Activated CD4-positive, alpha-beta T cell treated with anti-CD3 and anti-CD28 coated beads, Interleukin-2, amount 50 U/mL, for 1 hour (primary cell): Measurements from ENCODE around the gene MEGF9.
A peak's percentile ranks its signal among the peaks of the same experiment; 100 is the strongest.

Experiments used
- DNase-seq: peaks from one replicate; pipeline ENCODE4 v3.0.0-alpha.2; 2020

Gene MEGF9

DNA sequence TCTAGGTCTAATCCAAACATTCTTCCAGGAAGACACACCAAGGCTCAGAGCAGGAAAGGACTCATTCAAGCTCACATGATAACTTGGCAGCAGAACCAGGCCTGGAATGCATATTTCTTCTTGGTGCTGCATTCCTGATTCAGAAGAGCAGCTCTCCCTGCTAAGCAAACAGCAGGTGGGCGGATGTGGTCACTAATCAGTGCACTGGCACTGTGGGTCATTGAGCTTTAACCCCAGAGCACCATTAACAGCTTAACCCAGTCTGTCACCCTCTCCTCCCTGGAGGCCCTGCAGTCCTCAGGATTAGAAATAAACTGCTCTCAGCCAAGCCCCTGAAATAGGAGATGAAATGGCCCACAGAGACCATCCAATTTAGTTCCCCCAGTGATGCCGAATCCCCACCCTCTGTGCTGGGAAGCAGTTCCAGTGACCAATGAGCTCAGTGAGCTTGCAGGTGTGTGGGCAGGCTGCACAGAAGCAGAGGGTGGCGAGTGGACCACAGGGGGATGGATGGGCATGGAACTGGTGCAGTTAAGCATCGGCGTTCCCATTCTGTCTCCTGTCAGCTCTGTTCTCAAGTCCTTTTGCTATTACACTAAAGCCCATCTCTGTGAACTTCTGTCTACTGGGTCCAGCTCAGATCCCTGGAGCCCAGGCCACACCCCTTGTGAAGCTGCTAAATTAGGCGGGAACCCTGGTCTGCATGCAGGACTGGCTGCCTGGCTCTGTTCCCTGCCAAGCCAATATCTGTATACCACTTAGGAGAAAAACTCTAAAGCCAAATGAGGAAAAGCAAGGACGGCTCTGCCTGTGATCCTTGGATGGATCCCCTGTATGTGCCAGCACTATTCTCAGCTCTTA is 16.6 kb upstream of the MEGF9 start:
- DNase-seq, result no peak

GRCh38 chr9:120729791-120730241 is 15.5 kb upstream of the MEGF9 start:
- no peak for DNase-seq

DNA sequence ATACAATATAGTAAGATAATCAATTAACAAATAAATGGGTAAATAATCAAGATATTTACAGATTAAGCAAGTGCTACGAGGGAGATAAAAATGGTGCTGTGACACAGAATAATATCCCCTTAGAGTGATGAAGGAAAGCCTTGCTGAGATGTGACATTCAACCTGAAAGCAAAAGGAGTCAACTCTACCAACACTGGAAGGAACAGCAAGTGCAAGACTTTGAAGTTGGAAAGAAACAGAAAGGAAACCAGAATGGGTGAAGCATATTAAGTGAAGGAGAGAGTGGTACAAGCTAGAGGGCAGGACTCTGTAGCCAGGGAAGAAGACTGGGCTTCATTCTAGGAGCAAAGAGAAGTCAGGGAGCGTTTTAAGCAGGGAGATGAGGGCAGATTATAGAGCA is 12.2 kb upstream of the MEGF9 start:
- DNase-seq, result no peak

DNA sequence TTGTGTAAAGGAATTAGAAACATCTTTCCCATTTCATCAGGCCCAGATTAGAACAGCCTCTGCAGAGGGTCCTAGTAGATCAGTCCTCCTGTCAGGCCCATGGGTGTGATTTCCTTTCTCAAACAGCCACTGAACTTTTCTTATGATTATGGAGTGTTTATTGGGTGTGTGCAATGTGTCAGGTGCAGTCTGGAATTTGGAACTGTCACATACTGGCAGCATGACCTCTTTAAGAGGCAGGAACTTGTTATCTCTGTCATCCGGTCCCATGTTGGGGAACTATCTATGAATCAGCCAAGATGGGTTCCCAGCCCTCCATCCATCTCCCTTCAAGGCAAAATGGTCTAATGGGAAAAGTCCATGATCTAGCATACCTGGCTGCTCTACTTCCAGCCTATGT is 11.6 kb upstream of the MEGF9 start:
- no peak for DNase-seq

- DNase-seq, result no peak
Measured at GRCh38 chr9:120724757-120725400, 10.6 kb upstream of the MEGF9 start.

DNA sequence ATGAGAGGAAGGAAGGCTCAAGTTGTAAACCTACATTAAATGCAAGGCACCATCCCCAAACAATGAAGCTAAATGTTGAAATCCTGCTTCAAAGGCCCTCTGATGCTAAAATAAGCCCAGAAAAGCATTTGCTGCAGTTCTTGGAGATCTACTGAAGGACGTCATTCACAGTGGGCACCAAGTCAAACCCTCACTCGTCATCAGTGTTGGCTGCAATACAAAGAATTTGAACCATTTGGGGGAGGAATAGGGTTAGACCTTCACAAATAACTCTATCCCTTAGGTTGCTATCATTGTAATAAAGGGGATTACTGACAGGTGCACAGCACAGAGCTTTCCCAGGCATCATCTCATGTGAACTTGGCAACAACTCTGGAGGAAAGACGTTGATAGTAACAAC is 9.3 kb upstream of the MEGF9 start:
- DNase-seq, result no peak

GRCh38 chr9:120720404-120720803 is 6.1 kb upstream of the MEGF9 start:
- DNase-seq, result no peak

DNA sequence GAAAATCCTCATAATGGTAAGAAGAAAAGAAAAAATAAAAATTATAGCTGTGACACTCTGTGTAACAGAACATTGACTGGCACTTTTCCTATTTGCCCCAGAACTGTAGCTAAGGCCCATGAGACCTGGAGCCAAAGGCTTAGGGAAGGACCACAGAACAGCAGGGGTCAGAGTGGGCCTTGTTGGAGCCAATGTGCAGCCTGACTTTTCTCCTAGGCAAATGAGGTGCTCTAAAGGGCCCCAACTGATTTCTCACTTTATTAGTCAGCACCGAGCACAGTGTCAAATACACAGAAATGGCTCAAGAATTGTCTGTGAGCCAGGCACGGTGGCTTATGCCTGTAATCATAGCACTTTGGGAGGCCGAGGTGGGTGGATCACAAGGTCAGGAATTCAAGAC is 4.0 kb upstream of the MEGF9 start:
- DNase-seq, result no peak

DNA sequence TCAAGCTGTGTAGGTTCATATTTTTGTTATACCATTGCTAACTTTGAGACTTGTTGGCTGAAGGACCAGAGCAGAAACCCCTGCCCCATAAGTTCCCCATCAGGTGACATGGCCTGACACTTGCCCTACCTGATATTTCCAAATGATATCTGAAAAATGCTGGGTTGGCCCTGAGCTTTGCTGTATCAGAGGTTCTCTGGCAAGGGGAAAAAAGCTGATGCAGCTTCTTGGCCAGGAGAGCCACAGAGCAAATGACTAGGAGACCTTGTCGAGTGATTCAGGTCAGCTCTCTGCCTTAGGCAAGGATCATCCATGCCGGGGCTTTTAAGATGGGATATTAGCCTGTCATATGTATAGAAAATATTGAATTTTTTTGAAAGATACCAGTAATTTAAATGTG is 2.9 kb upstream of the MEGF9 start:
- no peak for DNase-seq

DNA sequence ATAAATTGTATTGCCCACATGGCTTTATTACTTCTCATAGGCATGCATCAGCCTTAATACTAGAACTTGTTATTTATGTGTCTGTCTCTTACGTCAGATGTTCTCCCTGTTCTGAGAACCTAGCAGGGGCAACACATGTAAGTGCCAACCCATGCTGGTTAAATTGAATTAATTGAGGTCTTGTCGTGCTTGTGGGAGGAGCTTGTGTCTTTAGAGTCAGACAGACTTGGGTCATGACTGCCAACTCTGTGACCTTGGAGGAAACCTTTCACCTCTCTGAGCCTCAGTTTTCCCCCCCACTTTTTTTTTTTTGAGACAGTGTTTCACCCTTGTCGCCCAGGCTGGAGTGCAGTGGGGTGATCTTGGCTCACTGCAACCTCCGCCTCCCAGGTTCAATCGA is 2.2 kb upstream of the MEGF9 start:
- no peak for DNase-seq

DNA sequence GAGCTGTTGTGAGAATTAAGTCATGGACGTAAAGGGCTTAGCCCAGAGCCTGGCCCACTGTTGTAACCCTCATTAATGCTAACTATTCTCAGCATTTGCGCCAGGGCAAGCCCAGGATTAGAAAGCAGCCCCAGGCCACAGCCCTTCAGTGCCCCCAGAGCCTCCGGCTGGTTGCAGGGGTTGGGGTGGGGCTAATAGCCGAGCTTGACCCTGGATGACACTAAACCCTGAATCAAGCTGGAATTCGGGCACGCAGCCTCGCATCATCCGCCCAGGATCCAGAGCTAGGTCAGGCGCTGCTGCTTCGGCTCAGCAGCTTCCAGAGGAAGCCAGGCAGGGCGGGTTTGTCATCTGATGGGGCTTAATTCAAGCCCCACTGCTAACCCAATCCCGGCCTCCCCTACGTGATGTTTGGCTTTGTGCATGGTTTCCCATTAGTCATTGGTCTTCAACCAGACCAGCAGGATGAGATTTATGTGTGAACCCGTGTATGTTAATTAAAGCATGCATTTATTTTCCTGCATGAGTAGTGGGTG is 1.2 kb upstream of the MEGF9 start:
- no peak for DNase-seq

DNA sequence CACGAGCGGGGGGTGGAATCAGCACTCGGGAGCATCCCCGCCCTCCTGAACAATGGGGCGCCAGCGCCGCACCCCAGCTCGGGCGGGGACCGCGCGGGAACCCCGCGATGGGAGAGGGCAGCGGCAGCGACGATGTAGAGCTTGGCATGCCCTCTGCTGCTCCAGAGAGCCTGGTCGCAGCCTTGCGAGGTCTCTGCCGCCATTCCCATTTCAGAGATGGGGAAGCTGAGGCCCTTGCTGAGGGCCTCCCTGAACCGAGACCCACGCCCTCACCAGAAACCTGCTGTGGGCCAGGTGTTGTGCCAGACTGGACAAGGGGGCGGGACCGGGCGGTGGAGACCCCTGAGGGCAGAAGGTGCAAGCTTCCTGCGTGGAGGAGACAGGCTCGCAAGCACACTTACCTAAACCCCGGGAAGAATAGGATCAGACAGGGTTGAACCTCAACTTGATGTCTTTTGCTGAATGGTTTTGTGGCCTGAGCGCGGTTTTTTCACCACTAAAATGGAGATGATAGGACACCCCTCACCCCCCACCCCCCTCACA is 647 bp upstream of the MEGF9 start:
- no peak for DNase-seq

- peak; percentile 7 for DNase-seq
Measured at GRCh38 chr9:120713257-120714087, 798 bp downstream of the MEGF9 start.

- no peak for DNase-seq
Measured at GRCh38 chr9:120712539-120713031, 1.7 kb downstream of the MEGF9 start.

DNA sequence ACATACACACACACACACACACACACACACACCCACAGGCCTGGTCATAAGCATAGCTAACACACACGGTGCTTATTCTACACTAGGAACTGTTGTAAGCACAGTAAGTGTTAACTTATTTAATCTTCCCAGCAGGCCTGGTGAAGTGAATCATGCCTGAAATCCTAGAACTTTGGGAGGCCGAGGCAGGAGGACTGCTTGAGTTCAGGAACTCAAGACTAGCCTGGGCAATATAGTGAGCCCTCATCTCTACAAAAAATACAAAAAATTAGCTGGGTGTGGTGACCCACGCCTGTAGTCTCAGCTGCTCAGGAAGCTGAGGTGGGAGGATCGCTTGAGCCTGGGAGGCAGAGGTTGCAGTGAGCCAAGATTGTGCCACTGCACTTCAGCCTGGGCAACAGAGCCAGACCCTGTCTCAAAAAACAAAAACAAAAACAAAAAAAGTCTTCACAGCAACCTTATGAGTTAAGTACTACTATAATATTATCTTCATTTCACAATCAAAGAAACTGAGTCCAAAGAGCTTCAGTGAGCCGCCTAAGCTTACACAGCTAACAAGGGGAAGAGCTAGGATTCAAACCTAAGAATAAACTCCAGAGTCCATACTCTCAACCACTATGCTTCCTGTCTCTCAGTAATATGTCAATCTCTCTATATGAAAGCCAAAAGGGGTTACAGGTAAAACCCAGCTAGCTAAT is 2.3 kb downstream of the MEGF9 start:
- DNase-seq, result no peak

DNA sequence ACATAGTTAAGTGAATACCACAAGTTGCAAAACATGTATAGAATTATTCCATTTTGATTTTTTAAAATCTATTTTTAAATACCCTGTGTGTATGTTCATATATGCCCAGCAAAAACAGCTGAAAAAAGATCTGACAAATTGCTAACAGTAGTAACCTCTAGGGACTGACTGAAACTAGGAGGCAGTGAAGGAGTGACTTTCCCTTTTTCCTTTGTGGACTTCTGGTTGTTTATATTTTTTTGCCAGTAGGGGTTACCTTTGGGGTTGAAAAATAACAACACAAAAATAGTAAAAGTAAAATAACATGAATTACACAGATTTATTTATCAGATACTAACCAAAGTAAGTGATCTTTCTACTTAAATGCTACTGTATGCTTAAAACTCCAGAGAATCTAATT is 2.9 kb downstream of the MEGF9 start:
- DNase-seq, result no peak

DNA sequence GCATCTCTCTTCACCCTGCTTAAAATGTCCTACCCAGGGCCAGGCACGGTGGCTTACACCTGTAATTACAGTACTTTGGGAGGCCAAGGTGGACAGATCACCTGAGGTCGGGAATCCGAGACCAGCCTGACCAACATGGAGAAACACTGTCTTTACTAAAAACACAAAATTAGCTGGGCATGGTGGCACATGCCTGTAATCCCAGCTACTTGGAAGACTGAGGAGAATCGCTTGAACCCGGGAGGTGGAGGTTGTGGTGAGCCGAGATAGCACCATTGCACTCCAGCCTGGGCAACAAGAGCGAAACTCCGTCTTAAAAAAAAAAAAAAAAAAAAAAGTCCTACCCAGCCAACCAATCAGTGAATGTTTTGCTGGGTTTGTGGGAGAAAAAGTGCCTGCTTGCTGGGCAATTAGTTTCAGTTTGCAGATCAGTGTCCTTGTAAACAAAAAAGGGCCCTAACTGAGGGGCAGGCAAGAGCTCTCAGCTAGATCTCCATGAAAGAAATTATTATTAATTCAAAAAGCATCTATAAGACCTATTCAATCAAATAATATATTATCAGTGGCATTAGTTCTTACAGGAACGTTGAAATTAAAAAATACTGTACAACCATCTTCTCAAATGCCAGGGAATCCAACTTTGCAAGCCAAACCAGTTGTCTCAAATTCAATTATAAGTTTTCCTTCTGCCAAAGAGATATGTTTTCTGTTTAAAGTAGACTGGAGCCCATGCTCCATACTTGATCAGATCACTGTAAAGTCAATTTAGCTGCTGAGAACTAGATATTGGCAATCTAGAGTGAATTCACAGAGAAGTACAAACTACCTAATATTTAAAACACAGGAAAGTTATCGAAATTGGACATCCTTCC is 3.9 kb downstream of the MEGF9 start:
- no peak for DNase-seq

GRCh38 chr9:120708526-120709224 is 5.6 kb downstream of the MEGF9 start:
- no peak for DNase-seq

DNA sequence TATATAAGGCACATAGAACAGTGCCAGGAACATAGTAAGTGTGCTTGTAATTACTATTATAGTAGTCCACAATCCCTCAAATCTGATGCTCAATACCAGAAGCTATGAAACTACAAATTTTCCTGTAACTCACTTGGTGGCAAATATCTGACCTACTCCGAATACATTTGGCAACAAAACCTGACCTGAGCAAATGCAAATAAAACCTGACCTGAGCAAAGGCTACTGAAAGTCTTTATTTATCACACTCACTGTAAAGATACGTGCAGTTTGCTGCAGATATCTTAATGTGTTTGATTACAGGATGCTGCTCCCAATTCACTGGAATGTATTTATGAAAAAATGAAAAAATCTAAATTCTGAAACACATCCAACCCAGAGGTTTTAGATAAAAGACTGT is 7.1 kb downstream of the MEGF9 start:
- no peak for DNase-seq

GRCh38 chr9:120705174-120705573 is 9.1 kb downstream of the MEGF9 start:
- DNase-seq, result no peak

DNA sequence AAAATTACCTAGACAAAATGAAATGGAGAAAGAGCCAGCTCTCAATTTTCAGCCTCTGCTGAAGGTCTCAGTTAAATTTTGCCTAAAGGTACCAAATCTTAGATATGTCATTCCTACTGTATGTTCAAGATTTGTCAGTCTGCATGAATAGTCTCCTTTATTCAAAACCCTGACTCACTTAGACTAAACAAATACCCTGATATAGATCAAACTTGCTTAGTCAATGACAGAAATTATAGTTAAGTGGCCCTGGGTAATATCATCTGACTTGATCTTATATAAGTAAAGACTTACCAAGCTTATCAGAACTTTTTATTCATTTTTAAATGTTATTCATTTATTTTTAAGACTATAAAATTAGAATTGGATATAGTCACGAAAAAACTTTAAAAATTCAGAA is 12.2 kb downstream of the MEGF9 start:
- no peak for DNase-seq
